HG02759 (cell line): ENCODE data around the gene SGMS2.
A peak's percentile ranks its signal among the peaks of the same experiment; 100 is the strongest.
"Not testable (repeated sequence)": the region's sequence is repeated elsewhere in the genome, so short reads cannot be mapped to it uniquely, and the experiment has no call there.

Experiments
- ATAC-seq: cut with Tn5 transposase; IDR thresholded peaks from one replicate; pipeline ENCODE4 v1.9.1; 2021; ENCODE audit warnings: mild to moderate bottlenecking, moderate library complexity; ENCODE audit not compliant: unreplicated experiment

The SGMS2 gene

GRCh38 chr4:107906458-107907100, 81.8 kb downstream of the SGMS2 start:
- no peak for ATAC-seq

GRCh38 chr4:107908377-107908776, 83.6 kb downstream of the SGMS2 start:
- ATAC-seq = no peak

DNA sequence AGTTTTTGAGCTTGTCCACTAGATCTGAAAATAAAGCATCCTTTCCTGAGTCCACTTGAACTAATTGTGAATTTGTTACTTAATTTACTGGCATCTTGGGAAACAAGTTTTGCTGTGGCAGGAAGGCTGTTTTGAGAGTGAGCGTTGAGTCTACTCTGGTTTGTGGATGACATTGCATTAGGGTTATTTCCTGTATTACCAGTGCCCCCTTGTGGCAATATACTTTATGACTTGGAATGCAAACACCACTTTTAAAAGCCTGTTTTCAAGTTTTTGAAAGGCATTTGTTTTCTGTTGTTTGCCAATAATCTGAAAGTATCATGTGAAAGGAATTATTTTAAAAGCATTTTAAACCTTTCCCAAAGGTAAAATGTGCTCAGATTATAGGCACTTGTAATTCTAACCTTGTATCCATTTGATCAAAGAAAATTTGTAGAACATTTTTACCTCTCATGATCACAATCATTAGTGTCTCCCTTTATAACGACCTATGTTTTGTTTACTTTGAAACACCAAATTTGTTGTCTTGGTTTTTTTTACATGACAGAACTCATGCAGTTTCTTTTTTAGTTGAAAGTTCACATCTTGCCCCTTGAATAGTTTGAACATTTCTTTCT, 88.7 kb downstream of the SGMS2 start:
- ATAC-seq = peak; percentile 95

- no peak for ATAC-seq
Measured at GRCh38 chr4:107915220-107915619, 90.5 kb downstream of the SGMS2 start.

GRCh38 chr4:107916623-107917022, 91.9 kb downstream of the SGMS2 start:
- ATAC-seq = no peak

DNA sequence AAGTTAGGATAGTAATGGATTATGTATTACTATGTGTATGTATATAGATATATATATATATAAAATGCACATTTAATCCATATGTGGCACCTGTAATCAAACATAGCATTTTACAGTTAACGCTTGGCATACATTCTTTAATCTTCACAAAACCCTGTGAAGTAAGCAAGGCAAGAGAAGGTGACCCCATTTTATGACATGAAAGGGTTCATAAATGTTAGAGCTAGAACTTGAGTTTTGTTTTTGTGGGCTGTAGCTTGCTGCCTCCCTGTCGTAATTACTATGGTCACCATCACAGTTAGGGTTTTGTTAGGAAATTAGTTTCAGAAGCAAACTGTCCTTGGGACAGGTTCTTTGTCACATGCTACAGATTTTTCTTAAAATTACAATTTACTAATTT, 92.8 kb downstream of the SGMS2 start:
- no peak for ATAC-seq

GRCh38 chr4:107922486-107923473, 98.0 kb downstream of the SGMS2 start:
- ATAC-seq = no peak

DNA sequence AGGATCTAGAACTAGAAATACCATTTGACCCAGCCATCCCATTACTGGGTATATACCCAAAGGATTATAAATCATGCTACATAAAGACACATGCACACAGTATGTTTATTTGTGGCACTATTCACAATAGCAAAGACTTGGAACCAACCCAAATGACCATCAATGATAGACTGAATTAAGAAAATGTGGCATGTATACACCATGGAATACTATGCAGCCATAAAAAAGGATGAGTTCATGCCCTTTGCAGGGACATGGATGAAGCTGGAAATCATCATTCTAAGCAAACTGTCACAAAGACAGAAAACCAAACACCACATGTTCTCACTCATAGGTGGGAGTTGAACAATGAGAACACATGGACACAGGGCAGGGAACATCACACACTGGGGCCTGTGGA, 101.0 kb downstream of the SGMS2 start:
- not testable (repeated sequence) for ATAC-seq

DNA sequence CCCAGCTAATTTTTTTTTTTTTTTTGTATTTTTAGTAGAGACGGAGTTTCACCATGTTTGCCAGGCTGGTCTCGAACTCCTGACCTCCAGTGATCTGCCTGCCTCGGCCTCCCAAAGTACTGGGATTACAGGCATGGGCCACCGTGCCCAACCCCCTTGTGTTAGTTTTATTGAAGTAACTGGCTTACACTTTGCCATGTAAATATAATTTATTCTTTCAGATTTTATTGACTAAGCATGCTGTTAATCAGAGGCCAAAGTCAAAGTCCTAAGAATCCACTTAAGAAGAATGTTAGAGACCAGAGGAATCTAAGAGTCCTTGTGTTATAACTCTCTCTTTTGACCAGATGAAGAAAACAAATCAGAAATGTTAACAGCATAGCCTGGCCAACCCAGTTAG, 102.1 kb downstream of the SGMS2 start:
- not testable (repeated sequence) for ATAC-seq

DNA sequence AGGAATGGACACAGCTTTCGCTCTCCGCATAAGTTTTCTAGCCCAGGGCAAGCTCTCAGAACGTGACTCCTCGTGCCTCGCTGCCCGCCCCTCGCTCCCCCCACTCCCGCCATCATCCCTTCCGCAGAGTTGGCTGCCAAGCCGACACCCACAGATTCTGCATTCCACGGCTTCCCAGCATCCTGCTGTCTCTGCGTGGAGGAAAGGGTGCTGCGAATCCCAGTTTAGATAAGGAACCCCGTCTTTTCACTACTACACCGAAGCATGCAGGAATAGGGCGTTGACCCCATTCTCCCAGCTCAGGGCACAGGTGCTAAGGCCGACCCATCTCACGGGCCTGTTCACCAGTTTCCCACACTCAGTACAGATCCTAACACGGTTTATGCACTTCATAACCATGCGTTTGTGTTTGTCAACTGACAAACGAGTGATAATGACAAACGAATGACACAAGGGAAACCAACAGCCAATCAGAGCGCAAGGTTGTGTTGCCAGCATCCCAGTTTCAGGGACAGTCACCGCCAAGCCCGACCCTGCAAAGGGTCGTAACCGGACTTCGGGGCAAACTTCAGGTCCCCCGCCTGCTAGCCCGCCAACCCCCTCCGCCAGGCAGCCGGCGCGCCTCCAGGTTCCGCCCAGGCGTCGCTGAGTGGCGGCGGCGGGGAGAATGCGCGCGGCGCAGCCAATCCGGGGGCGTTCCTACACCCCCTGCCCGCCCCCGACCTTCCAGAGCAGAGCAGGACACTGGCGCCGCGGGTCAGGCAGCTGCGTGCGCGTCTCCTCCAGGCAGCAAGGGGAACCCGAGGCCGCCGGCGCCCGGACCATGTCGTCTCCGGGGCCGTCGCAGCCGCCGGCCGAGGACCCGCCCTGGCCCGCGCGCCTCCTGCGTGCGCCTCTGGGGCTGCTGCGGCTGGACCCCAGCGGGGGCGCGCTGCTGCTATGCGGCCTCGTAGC, 106.4 kb downstream of the SGMS2 start, which contains the start of gene CYP2U1:
Gene CYP2U1, plus strand, starts transcription at position 729 of the 954 bp plus-strand sequence. Its CDS starts 95 bp downstream, at position 824.
- ATAC-seq = peak; percentile 96

GRCh38 chr4:107931775-107932321, 107.1 kb downstream of the SGMS2 start:
- ATAC-seq = peak; percentile 27

DNA sequence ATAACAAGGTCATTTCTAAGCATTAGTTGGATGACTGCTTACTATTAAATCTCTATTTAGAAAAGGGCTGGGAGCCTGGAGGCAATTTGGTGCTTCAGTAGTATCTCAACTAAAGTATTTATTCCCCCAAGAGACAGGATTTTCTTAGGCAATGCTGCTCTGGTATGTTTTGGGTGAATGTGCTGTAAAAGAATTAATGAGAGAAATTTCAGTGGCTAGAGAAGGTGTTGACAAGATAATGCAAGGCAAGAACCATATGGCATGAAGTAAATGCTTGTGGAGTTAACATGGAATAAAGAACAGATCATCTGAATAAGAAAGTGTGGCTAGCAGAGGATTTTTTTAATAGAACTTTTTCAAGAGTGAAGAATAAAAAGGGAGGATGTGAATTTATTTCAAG, 110.5 kb downstream of the SGMS2 start:
- ATAC-seq = no peak

DNA sequence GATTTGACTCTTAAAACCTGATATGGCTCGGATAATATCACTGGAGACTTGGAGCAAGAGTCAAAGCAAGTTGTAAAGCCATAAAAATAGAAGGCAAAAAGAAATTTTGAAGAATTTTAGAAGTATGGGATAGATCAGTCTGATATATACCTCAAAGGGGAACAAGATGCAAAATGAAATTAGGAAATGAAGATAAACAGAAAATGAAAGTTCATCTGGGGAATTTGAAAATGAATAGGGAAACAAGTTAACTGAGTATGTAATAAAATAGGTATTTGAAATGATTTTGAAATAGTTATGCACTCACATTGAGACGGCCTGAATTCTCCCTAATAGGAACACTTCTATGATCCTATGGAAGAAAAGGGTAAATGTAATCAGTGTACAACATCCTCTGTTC, 112.3 kb downstream of the SGMS2 start:
- no peak for ATAC-seq

DNA sequence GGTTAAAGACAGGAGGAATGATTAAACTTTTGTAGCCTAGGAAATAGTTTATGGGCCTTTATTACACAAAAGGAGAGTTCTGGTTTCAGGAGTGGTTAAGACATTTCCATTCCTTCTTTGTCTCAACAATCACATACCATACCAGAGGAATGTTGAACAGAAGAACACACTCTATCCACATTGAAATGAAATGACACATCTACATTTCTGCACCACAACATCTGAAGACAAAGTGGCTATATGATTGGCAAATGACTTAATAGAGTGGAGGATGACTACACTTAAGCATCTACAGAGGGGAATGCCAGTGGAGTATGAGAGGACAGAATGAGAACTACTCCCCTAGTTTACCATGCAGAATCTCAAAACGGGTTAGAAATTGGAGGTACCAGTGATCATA, 114.6 kb downstream of the SGMS2 start:
- no peak for ATAC-seq

- ATAC-seq = no peak
Measured at GRCh38 chr4:107945809-107946208, 121.1 kb downstream of the SGMS2 start.

DNA sequence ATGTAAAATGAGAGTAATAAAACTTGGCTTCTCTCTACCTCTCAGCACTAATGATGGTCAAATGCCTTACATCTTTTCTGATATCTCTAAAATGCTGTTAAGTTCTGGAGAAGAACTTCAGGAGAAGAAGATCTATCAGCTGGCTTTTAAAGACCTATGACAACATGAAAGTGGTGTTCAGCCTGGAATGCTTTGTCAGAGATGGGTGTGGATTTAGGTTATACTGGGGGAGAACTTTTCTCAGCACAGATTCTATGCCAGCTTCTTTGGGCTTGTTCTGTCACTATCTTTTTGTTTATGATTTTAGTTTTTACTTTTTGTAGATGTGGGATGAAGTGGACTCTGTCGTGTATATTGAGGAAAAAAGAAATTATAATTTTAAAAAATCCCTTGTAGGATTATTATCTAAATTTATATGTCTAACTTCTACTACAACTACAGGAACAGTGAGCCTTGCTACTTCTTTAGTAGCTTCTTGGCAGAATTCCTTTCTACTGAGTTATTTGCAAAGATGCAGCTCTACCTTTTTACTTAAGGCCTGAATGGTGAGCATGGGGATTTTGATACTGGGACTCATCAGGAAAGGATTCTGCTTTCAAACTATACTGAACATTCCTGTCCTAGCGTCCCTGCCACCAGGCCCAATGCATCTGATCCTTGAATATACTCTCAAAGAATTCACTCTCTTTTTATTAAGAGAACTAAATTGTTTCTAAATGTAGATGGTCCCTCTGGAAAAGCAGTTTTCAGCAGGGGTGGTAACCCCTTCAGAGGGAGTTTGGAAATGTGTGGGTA, 126.2 kb downstream of the SGMS2 start:
- ATAC-seq = no peak

- no peak for ATAC-seq
Measured at GRCh38 chr4:107951551-107951950, 126.8 kb downstream of the SGMS2 start.

DNA sequence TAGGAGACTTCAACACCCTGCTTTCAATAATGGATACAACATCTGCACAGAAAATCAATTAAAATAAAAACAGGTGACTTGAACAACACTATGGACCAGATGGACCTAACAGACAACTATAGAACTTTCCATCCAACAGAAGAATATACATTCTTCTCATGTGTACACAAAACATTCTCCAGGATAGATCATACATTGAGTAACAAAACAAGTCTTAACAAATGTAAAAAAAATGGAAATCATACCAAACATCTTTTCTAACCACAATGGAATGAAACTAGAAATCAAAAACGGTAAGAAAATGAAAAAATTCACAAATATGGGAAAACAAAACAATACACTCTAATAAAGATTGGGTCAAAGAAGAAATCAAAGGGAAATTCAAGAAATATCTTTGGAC, 131.3 kb downstream of the SGMS2 start:
- ATAC-seq = no peak
